GM23248 (cell line): ENCODE data around the gene ADGRV1. TPM values are rescaled to one million over a fixed set of nuclear protein-coding genes. Genes with fewer than 3 reads are reported as not detected.

Experiments
- DNase-seq: peaks from one replicate; pipeline ENCODE4 v3.0.0-alpha.2; 2015
- H2AFZ ChIP-seq: fragments of 200-600 bp; sonication (generic); 2 replicates; pipeline ENCODE4 v1.6.1; 2016; ENCODE audit warnings: antibody characterized with exemption
- H3F3A ChIP-seq: fragments of 200-600 bp; sonication (generic); 2 replicates; pipeline ENCODE4 v1.6.1; 2016; ENCODE audit warnings: mild to moderate bottlenecking, antibody characterized with exemption, mixed run types; ENCODE audit not compliant: insufficient read depth
- H3K27ac ChIP-seq: fragments of 200-600 bp; sonication (generic); 2 replicates; pipeline ENCODE4 v1.5.1; 2016; ENCODE audit warnings: mild to moderate bottlenecking
- H3K27me3 ChIP-seq: fragments of 200-600 bp; sonication (generic); replicated peaks from 2 replicates; pipeline ENCODE4 v1.6.1; 2016; ENCODE audit warnings: mild to moderate bottlenecking; ENCODE audit not compliant: insufficient read depth
- H3K36me3 ChIP-seq: fragments of 200-600 bp; sonication (generic); 2 replicates; pipeline ENCODE4 v1.6.1; 2016; ENCODE audit warnings: low read depth, mild to moderate bottlenecking
- H3K4me1 ChIP-seq: fragments of 200-600 bp; sonication (generic); 2 replicates; pipeline ENCODE4 v1.6.1; 2016; ENCODE audit warnings: mild to moderate bottlenecking; ENCODE audit not compliant: insufficient read depth
- H3K4me2 ChIP-seq: fragments of 200-600 bp; sonication (generic); one replicate; pipeline ENCODE4 v1.6.1; 2016; ENCODE audit warnings: mild to moderate bottlenecking; ENCODE audit not compliant: unreplicated experiment
- H3K4me3 ChIP-seq: fragments of 200-600 bp; sonication (generic); 2 replicates; pipeline ENCODE4 v1.5.1; 2016; ENCODE audit warnings: mild to moderate bottlenecking
- H3K79me2 ChIP-seq: fragments of 200-600 bp; sonication (generic); 2 replicates; pipeline ENCODE4 v1.6.1; 2016; ENCODE audit warnings: mild to moderate bottlenecking; ENCODE audit not compliant: insufficient read depth
- H3K9ac ChIP-seq: fragments of 200-600 bp; sonication (generic); 2 replicates; pipeline ENCODE4 v1.6.1; 2016; ENCODE audit warnings: mild to moderate bottlenecking
- H3K9me2 ChIP-seq: fragments of 200-600 bp; sonication (generic); 2 replicates; pipeline ENCODE4 v1.6.1; 2016; ENCODE audit warnings: mixed run types, mild to moderate bottlenecking, moderate library complexity; ENCODE audit not compliant: insufficient read depth
- H3K9me3 ChIP-seq: fragments of 200-600 bp; sonication (generic); one replicate; pipeline ENCODE4 v1.6.1; 2017; ENCODE audit warnings: low read depth
- H4K20me1 ChIP-seq: fragments of 200-600 bp; sonication (generic); 2 replicates; pipeline ENCODE4 v1.6.0; 2016; ENCODE audit not compliant: insufficient read depth
- EZH2 ChIP-seq: fragments of 200-600 bp; sonication (generic); IDR thresholded peaks from 2 replicates; pipeline ENCODE4 v1.6.1; 2018; ENCODE audit warnings: antibody characterized with exemption, mild to moderate bottlenecking; ENCODE audit not compliant: insufficient read depth, poor library complexity, severe bottlenecking
- EZH2phosphoT487 ChIP-seq: fragments of 200-600 bp; sonication (generic); IDR thresholded peaks from 2 replicates; pipeline ENCODE4 v1.6.1; 2018; ENCODE audit warnings: antibody characterized with exemption, moderate library complexity, mild to moderate bottlenecking, low read depth; ENCODE audit not compliant: insufficient read depth
- WGBS, 2 experiments: methylation state at CpG; one replicate each; pipeline ENCODE4 v1.1.6; 2015 to 2017; ENCODE audit warnings: low lambda C conversion rate in 2 of 2, low coverage in 1 of 2; ENCODE audit errors: missing lambda C conversion rate in 2 of 2; 5-methylcytosine and 5-hydroxymethylcytosine counted together
- in situ Hi-C: fragments of 300-500 bp; cut with MboI; formaldehyde crosslinking; loops from 2 replicates; pipeline ENCODE4 v1.15.0; 2020
- polyA plus RNA-seq: library from polyadenylated mRNA; unstranded; fragments of >200 nt; fragmentation: Nextera tagmentation; extraction: Ambion mirVana; gene quantifications from 2 replicates; pipeline ENCODE4 v1.2.1, GENCODE V29; 2016
- total RNA-seq: library from RNA; depleted of rRNA; stranded (reverse); fragments of >200 nt; shearing (Covaris generic); gene quantifications from 2 replicates; pipeline ENCODE4 v1.2.3, GENCODE V29; 2014

Gene ADGRV1
- total and polyA plus RNA-seq, 2 experiments from 2014 or later: not detected

- 45 to 50% methylated on average over 1 of the region's 1 CpG for WGBS, 2 experiments
- Histone ChIP-seq H2AFZ (no peak overlapping the region), H3K9me3 (no peaks in the 10 kb centered on the region), H4K20me1 (no peaks in the 10 kb centered on the region), H3K27ac (no peak overlapping the region), H3F3A (no peaks in the 10 kb centered on the region), H3K9me2 (no peaks in the 10 kb centered on the region), H3K79me2 (no peaks in the 10 kb centered on the region), H3K4me2 (no peak overlapping the region), H3K36me3 (no peaks in the 10 kb centered on the region), H3K27me3 (peaks cover 36% of the 10 kb centered on the region), H3K9ac (no peak overlapping the region), H3K4me1 (no peaks in the 10 kb centered on the region), H3K4me3 (no peak overlapping the region)
- in situ Hi-C loops: no loop called here
- no peak for TF ChIP-seq EZH2
- TF ChIP-seq EZH2phosphoT487: no peak
- DNase-seq: no peak
Measured at GRCh38 chr5:90561766-90562165, 3.2 kb downstream of the ADGRV1 start.

- Histone ChIP-seq H4K20me1 (no peaks in the 10 kb centered on the region), H3K27me3 (peaks cover 30% of the 10 kb centered on the region), H3F3A (no peaks in the 10 kb centered on the region), H3K4me3 (no peak overlapping the region), H3K36me3 (no peaks in the 10 kb centered on the region), H3K9me3 (no peaks in the 10 kb centered on the region), H3K9ac (no peak overlapping the region), H3K4me2 (no peak overlapping the region), H2AFZ (no peak overlapping the region), H3K27ac (no peak overlapping the region), H3K79me2 (no peaks in the 10 kb centered on the region), H3K9me2 (no peaks in the 10 kb centered on the region), H3K4me1 (no peaks in the 10 kb centered on the region)
- in situ Hi-C loops: no loop called here
- DNase-seq: no peak
- TF ChIP-seq EZH2phosphoT487 (no peak), EZH2 (no peak)
- WGBS, 2 experiments: 69 to 73% methylated on average over 5 of the region's 5 CpGs
Measured at GRCh38 chr5:90562341-90562740, 3.7 kb downstream of the ADGRV1 start.

- H3K79me2 ChIP-seq: no peaks in the 10 kb centered on the region
- TF ChIP-seq EZH2 (no peak), EZH2phosphoT487 (no peak)
- H3K4me3 ChIP-seq: no peak overlapping the region
- H3K9me3 ChIP-seq: no peaks in the 10 kb centered on the region
- H4K20me1 ChIP-seq: no peaks in the 10 kb centered on the region
- no peak overlapping the region for H3K9ac ChIP-seq
- no peaks in the 10 kb centered on the region for H3K36me3 ChIP-seq
- H3K27me3 ChIP-seq: peaks cover 23% of the 10 kb centered on the region
- H3F3A ChIP-seq: no peaks in the 10 kb centered on the region
- H3K9me2 ChIP-seq: no peaks in the 10 kb centered on the region
- in situ Hi-C loops: no loop called here
- H3K4me1 ChIP-seq: no peaks in the 10 kb centered on the region
- no peak for DNase-seq
- no peak overlapping the region for H3K4me2 ChIP-seq
- no peak overlapping the region for H2AFZ ChIP-seq
- no peak overlapping the region for H3K27ac ChIP-seq
- WGBS, 2 experiments: 16 to 25% methylated on average over 1 of the region's 1 CpG
Measured at GRCh38 chr5:90563108-90563507, 4.5 kb downstream of the ADGRV1 start.

- Histone ChIP-seq H3K9me3 (no peaks in the 10 kb centered on the region), H3K27me3 (no peaks in the 10 kb centered on the region), H4K20me1 (no peaks in the 10 kb centered on the region), H3K27ac (no peak overlapping the region), H3K4me1 (no peaks in the 10 kb centered on the region), H3K9ac (no peak overlapping the region), H3F3A (no peaks in the 10 kb centered on the region), H3K4me3 (no peak overlapping the region), H3K9me2 (no peaks in the 10 kb centered on the region), H3K36me3 (no peaks in the 10 kb centered on the region), H3K79me2 (no peaks in the 10 kb centered on the region), H3K4me2 (no peak overlapping the region), H2AFZ (no peak overlapping the region)
- TF ChIP-seq EZH2phosphoT487: no peak
- no peak for TF ChIP-seq EZH2
- DNase-seq: no peak
- 57 to 59% methylated on average over 3 of the region's 3 CpGs for WGBS, 2 experiments
- in situ Hi-C loops: no loop called here
Measured at GRCh38 chr5:90565491-90565890, 6.9 kb downstream of the ADGRV1 start.

GRCh38 chr5:90569084-90569483 lies 10.5 kb downstream of the ADGRV1 start:
- no peaks in the 10 kb centered on the region for H3K27me3 ChIP-seq
- H4K20me1 ChIP-seq: no peaks in the 10 kb centered on the region
- no peaks in the 10 kb centered on the region for H3K9me2 ChIP-seq
- no peak overlapping the region for H3K9ac ChIP-seq
- no peak overlapping the region for H3K4me2 ChIP-seq
- H3K9me3 ChIP-seq: no peaks in the 10 kb centered on the region
- no peaks in the 10 kb centered on the region for H3K36me3 ChIP-seq
- no peak overlapping the region for H3K27ac ChIP-seq
- H3K79me2 ChIP-seq: no peaks in the 10 kb centered on the region
- H2AFZ ChIP-seq: no peak overlapping the region
- H3F3A ChIP-seq: no peaks in the 10 kb centered on the region
- WGBS, 2 experiments: 15 to 43% methylated on average over 1 of the region's 1 CpG
- no peak overlapping the region for H3K4me3 ChIP-seq
- H3K4me1 ChIP-seq: no peaks in the 10 kb centered on the region
- DNase-seq: no peak
- TF ChIP-seq EZH2phosphoT487 (no peak), EZH2 (no peak)
- in situ Hi-C loops: no loop called here
